ENCODE data around the gene ABR.

The ABR gene

DNA sequence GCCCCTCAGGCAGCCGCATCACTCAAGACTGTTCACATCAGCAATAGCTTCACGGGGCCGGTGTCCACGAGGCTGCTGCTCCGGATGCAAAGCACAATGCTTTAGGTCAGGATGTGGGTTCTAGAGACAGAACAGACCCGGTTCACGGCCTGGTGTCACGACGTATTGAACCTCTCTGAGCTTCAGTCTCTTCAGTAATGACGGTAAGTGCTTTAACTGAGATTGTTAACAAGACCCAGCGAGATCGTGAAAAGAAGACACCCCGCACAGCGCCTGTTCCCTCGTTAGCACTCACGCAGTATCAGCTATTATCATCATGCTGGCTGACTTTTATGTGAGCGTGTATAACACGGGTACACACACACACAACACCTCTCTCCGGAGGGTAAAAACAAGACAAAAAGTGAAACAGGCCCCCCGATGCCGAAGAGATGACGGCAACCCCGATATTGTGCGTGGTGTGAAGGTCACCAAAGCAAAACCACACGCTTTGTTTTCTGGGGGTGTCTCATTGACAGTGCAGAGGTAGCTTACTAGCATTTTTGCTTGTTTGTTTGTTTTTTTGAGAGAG is 21.4 kb upstream of the ABR start:
- peak; percentile 35 for DNase-seq (ENCODE audit: low spot score)

DNA sequence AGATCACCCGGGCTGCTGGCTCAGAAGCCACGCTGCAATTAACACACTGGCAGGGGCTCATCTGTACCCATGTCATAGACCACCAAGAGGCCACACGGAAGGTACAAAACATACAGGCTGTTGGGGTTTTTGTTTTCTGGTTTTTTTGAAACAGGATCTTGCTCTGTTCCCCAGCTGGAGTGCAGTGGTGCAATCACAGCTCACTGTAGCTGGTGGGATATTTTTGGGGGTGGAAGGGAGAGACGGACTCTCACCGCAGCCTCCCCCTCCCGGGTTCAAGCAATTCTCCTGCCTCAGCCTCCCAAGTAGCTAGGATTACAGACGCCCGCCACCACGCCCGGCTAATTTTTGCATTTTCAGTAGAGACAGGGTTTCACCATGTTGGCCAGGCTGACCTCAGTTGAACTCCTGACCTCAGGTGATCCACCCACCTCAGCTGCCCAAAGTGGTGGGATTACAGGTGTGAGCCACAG is 19.5 kb upstream of the ABR start:
- DNase-seq (ENCODE audit: low spot score), result peak; percentile 46

DNA sequence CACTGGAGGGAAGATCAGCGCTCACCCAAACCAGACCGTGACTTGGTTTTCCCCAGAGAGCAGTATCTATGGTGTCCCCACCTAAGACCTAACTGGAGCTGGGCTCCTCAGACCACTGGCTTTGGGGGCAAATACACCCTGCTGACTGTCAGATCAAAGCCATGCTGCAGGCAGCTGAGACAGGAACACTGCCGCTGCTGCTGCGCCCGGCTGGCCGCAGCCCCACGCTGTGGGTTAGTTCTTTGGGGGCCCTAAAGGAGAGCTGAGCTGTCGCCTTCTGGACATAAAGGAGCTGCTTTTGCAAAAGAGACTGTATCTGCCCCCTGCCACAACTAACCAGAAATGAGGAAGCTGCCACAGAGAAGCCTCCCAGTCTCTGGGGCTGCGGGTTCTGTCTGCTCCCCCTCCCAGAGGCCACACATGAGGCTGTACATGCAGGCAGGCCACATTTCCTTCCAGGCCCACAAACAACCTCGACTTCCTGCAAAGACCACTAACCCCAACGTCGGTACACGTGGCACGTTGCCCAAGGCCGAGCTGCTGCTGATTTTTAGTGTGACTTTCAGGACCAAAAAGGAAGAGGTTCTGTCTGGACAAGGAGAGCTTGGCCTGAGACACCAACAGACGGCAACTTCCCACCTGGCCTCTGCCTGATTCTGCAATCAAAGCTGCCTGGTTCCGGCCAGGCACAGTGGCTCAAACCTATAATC is 18.2 kb upstream of the ABR start:
- DNase-seq (ENCODE audit: low spot score), result peak; percentile 86

DNA sequence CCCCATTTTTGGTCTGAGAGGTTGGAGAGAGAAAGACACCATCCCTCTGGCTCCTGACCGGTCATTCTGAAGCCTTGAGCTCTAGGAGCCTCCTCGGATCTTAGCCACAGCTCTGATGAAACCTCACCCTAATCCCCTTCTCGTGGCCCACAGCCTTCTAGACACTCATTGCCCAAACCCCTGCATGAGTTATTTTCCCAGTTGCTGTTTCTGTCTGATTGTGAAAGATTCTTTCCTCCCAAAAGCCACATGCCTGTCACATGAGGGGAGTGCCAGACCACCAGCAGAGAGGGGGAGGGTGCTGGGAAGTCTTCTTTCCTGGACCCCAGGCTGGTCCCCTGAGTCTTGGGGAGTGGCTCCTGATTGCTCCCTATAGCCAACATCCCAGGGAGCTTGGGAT is 17.6 kb upstream of the ABR start:
- no peak for DNase-seq (ENCODE audit: low spot score)

DNA sequence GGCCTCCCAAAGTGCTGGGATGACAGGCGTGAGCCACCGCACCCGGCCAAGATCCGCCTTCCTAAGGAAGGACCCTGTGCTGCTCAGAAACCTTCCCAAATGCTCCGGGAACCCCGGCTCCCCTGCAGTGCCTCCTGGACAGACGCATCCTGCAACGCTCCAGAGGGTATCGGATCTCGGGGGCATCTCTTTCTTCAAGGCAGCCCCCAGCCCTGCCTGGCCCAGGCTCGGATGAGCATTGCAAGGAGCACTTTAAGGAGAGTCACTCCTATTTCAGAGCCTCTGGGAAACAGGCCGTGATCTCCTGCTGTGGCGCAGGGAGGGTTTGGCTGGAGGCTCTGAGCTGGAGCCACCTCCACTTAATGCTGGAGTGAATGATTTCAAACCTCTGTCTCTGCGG is 17.2 kb upstream of the ABR start:
- DNase-seq (ENCODE audit: low spot score), result no peak

DNA sequence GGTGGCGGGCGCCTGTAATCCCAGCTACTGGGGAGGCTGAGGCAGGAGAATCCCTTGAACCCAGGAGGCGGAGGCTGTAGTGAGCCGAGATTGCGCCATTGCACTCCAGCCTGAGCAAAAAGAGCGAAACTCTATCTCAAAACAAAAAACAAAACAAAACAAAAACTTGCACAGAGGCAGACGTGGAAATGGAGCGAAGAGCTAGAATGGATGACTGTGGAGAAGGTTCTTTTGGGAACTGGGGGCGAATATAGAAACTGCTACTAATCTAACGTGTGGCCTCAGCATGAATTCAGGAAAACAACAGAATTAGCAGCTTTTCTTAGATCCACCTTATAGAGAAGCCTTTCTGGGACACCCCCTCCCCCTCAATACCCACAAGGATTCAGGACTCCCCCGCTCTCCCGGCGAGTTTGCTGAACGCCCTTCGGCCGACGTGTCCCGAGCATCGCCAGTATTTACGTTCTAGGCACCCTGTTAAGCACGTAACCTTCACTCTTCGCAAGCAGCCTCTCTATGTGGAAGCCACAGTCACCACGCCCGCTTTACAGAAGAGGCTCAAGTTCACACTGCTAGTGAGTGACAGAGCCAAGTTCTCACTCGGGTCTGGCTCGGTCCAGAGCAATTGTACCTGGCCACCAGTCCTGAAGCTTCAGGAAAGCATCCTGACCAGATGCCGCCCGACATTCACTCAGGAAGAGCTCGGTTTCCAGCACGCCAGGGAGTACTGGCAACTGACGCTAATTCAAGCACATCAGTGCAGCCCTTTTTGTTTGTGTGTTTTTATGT is 13.3 kb upstream of the ABR start:
- DNase-seq (ENCODE audit: low spot score), result no peak

DNA sequence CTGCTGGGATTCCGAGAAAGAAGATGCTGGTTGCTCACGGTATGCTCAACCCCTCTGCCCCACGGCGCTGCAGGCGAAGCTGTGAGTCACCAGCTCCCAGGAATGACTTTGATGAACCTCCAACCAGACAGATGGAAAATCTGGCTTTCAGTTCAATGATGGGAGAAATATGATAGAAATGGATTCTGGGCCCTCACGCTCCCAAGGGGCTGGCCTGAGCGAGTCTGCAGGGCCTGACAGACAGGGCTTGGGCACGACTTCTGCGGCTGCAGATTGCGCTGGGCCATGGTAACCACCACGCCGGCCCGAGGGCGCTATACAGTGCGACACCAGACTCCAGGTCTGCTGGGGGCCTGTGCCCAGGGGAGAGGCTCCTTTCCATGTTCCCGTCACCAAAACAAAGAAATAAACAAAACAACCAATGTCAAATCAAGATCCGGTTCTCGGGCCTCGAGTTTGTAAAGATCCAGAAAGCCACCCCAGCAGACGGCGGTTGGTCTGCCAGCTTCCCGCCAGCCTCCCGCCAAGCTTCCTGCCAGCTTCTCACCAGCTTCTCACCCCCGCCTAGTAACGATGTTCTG is 11.1 kb upstream of the ABR start:
- no peak for DNase-seq (ENCODE audit: low spot score)

DNA sequence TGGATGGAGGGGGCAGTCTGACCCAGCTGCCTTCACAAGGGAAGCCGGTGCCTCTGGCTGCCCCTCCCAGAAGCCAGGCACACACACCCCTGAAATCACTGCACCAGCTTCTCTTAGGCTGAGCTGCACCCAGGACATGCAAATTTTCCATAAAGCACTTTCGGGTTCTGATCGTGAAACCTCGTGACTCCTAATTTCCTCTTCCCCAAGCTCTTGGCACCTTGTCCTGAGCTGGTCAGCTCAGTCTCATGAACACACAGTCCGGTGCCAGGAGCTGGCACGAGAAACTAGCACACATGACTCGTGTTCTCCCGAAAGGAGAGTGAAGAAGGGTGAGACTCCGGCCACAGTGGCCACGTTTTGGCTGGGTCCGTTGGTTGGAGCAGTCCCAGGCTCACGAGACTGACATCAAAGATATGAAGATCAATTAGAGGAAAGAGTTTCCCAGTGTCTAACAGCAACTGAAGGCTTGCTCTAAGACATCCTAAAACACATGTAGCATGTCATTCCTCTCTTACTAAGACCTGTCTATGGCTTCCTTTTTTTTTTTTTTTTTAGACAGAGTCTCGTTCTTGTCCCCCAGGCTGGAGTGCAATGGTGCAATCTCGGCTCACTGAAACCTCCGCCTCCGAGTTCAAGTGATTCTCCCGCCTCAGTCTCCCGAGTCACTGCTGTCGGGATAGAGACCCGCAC is 9.2 kb upstream of the ABR start:
- peak; percentile 32 for DNase-seq (ENCODE audit: low spot score)

DNA sequence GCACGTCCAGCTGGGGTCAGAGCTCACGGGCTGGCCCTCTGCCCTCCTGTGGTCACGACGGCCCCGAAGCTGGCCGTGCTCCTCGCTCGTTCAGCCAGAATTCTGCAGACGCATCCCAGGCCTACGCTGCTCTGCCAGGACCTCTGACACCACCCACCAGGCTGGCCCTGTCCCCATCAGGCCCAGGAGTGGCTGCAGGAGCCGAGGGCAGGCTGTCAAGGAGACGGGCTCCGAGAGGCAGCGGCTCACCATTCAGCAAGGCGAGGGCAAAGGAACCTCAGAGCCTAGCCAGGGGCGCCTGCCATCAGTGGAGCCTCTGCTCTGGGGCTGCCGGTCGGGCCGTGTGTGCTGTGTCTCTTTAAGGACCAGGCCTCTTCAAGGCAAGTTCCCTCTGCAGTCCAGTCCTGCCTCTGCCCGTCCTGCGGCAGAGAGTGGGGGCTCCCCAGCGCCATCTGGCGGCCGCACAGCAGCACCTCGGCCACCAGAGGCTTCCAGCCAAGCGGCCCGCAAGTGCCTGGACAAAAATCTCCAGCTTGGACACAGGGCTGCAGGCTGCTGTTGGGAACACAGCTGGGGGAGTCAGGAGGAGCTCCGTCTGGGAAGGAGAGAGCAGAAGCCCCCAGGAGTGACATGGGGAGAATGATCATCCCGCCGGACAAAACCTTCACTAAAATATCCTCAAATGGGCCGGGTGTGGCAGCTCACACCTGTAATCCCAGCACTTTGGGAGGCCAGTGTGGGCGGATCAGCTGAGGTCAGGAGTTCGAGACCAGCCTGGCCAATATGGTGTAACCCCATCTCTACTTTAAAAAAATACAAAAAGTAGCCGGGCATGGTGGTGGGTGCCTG is 7.4 kb upstream of the ABR start:
- peak; percentile 76 for DNase-seq (ENCODE audit: low spot score)

DNA sequence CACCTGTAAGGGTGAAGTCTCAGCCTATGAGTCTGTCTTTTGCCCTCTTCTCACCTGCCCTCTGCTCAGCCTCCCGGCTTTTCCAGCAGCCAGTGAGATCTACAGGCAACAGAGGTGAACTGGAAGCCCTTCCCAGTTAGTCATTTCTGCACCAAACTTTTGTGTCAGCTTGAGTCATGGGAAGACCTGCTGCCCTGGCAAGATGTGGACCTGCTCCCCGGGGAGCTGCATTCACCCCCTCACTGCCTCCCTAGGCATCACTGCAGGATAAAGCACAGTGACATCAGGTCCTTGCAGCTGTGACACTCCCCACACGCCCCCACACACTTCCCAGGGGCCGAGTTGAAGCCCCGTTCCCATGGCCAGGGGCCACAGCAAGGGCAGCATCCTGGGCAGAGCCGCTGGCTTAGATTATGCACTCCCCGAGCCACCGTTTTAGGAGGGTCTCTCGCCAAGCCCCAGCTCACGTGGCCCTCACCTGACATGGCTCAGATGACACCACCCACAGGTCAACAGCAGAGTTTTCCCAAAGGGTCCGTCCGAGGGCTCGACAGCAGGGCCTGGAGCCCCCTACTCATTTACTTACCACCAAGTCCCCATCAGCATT is 6.5 kb upstream of the ABR start:
- DNase-seq (ENCODE audit: low spot score), result no peak

DNA sequence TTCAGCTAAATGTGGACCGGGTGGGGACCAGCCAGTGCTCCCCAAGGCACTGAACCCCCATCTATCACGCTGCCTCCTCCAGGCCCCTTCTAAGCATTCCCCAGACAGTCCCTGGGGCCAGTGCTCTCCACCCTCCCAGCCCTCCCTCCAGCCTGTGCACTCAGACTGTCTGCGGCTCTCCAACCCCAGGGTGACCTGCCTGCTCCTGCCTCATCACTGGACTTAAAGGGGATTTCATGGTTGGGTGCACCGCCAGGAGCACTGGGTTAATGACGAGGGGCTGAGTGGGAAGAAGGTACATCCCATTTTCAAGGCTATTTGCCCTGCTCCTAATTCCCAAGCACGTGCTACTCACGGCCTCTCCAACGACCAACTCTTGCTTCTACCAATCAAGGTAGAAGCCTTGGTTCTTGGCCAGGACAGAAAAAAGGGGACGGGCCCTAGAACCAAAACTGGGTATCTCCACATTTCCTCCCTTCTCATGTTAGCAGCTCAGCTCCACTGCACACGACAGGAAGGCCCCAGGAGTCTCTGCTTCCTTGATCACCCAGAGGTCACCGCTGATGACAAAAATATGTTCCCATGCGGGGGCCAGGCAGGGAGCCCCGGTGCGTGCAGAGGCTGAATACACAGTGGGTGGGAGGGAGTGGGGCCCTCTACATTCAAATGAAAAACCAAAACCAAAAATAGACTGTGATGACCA is 3.5 kb upstream of the ABR start:
- DNase-seq (ENCODE audit: low spot score), result peak; percentile 44

DNA sequence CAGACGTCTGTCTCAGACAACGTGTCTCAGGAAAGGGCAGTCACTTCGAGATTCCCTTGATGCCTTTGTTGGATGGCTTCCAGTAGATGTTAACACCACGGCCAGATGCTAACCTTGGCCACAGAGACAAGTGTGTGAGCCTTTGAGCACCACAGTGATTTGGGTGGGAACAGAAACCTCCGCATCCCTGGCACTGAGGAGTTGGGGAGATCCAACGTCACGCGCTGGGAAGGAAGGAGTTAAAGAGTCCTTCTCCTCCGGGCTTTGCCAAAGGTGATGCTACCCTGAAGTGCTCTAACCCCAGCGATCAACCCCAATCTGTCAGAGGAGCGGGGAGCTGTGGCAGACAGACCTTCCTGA is 3.0 kb upstream of the ABR start:
- DNase-seq (ENCODE audit: low spot score), result no peak

DNA sequence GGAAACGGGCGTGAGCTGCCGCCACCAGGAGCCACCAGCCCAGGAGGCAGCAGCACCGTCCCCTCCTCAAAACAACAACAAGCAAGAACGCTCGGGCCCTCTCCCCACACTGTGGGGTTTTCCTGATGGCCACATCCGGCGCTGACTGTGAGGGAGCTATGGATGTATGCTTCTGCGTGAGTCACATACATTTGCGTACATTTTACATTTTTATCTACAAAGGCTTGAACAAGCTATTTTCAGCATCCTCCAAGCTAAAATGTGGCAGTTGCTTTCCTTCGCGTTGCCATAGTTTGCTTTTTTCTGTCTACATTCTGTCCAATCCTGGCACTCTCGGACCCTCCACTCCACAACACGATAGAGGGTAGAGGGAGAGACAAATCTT is 2.0 kb upstream of the ABR start:
- DNase-seq (ENCODE audit: low spot score), result peak; percentile 40

DNA sequence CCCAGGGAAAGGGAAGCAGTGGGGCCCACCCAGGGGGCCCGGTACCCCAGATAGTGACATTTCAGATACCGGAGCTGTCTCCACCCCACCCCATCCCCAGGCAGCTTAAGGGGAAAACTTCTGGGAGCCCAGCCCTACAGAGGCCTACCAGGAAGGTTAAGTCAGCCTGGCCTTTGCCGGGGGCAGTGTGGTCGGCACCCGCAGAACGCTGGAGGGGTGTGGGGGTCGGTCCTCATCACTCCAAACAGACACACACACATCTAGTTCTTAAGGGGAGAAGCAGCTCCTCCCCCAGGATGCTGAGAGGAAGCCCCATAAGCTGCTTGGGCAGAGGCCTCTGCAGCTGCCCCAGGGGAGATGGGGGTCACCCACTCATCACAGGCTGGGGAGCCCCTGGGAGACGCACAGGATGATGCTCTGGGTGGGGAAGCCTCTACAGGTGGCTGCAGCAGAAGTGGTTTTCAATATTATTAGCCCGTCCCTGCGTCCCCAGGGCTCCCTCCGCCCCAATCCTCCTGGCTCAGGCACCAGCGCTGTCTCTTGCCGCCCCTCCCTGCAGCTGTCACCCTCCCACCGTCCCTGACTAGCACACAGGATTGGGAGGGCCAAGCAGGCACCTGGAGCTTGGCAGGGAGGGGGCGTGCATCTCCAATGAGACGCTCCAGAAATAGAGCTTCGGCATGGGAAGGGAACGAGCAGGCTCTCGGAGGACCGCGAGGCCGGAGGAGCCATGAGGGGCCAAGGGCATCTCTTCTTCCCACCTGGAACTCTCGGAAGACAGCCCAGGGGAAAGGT is 1.4 kb upstream of the ABR start:
- peak; percentile 88 for DNase-seq (ENCODE audit: low spot score)

DNA sequence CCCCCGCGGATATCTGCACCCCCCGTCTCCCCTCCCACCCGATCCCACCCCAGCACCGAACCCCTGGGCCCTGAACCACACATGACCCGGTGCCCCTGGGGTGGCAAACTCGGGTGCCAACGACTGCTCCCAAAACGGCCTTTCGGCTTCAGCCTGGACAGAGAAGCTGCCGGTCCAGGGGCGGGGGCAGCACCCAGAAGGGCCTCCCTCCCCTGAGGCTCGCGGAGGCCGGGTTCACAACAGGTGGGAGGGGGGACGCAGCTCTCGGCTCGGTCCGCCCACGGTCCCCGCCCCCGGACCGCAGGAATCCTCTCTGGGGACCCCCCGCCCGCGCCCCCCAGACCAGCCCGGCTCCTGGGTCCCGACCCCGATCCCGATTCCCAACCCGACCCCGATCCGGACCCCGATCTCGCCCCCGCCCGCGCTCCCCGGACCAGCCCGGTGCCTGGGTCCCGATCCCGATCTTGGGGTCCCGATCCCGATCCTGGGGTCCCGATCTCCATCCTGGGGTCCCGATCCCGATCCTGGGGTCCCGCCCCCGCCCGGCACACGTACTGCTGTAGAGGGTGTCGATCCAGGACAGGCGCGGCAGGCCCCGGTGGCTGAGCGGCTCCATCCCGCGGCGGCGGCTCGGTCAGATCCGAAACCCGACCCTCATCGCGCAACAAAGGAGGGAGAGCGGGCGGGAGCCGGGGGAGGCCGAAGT is 516 bp downstream of the ABR start:
- no peak for DNase-seq (ENCODE audit: low spot score)

DNA sequence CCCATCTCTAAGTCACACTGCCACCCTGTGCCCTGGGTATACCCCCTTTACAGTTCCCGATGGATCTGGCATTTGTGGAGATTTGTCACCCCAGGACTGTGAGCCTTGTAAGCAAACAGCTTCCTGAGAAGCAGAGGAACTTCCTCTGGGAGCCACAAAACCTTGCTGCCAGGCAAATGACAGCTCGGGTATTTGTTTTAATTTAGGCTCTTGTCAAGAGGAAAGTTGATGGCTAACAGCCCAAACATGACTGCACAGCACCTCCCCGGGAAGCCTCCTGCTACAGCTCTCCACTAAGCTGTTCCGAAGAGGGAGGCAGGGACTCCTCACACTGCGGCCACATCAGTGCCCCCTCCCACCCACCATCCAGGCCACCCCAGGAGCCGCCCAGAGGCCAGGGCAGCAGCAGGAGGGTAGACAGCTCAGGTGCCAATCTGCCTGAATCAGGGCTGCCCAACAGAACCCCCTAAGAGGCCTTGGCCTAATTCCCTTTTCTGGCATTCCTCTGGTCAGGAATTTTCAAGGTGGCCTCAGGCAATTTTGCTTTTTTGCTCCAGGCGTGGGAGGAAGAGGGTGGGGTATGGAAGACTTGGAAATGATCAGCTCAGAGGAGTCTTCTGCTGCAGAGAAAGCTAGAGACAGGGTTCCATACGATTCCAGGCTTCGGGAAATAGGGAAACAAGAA is 2.6 kb downstream of the ABR start:
- no peak for DNase-seq (ENCODE audit: low spot score)

DNA sequence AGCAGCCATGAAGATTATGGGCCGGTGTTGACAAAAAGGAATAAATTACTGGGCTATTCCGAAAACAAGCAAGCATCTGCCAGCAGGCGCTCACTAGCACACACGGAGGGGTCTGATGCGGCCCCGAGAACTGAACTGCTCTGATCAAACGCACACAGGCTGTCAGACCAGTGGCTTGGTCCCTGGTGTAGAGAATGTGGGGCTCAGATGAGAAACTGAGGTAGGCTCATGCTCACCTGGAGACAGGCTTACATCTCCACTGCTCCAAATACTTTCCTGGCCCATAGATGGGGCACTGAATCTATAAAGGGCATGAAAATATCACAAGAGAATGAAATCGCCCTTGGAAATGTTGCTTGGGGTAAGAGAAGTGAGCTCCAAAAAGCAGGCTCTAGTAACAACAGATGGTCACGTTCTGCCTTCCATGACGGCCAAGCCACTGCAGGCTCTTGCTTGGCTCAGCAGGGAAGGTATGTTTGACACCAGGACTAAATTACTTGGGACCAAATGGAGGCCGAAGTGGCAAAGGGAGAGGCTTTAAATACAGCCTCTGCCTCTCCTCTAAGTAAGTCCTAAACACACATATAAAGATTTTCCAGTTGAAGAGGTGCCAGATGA is 5.4 kb downstream of the ABR start:
- DNase-seq (ENCODE audit: low spot score), result no peak
